Nephron (organoid): ENCODE data around the gene LTBP4.
"Not testable (repeated sequence)": the region's sequence is repeated elsewhere in the genome, so short reads cannot be mapped to it uniquely, and the experiment has no call there.

ENCODE experiments used
- H3K27ac Mint-ChIP-seq, 3 experiments: 2 replicates each; pipeline ENCODE4 v1.8.0; 2020; ENCODE audit warnings: mixed read lengths in 3 of 3, mild to moderate bottlenecking in 2 of 3, moderate library complexity in 1 of 3
- H3K27me3 Mint-ChIP-seq: 2 replicates; pipeline ENCODE4 v1.8.0; 2021; ENCODE audit warnings: low read depth, mild to moderate bottlenecking, moderate library complexity, mixed read lengths
- H3K36me3 Mint-ChIP-seq: 2 replicates; pipeline ENCODE4 v1.8.0; 2020; ENCODE audit warnings: low read depth, mixed read lengths
- H3K4me1 Mint-ChIP-seq: 2 replicates; pipeline ENCODE4 v1.8.0; 2020; ENCODE audit warnings: mixed read lengths
- H3K4me3 Mint-ChIP-seq, 3 experiments: 2 replicates each; pipeline ENCODE4 v1.8.0; 2020; ENCODE audit warnings: mild to moderate bottlenecking in 3 of 3, mixed read lengths in 3 of 3, moderate library complexity in 2 of 3
- H3K9me3 Mint-ChIP-seq: 2 replicates; pipeline ENCODE4 v1.8.0; 2020; ENCODE audit warnings: mixed read lengths
- CTCF ChIP-seq, 3 experiments: fragments of 200-600 bp; sonication (generic); IDR thresholded peaks; one replicate each; pipeline ENCODE4 v1.5.0; 2021; ENCODE audit warnings: antibody characterized with exemption in 3 of 3; ENCODE audit not compliant: unreplicated experiment in 3 of 3

The LTBP4 gene

GRCh38 chr19:40622773-40623075, 21.6 kb downstream of the LTBP4 start:
- H3K4me3 Mint-ChIP-seq, result no peak overlapping the region
- H3K27ac Mint-ChIP-seq, result peak overlapping the region in 2 of 3 experiments; percentile 83 to 92
- H3K27me3 Mint-ChIP-seq, result no peaks in the 10 kb centered on the region
- H3K4me1 Mint-ChIP-seq, result peaks cover 13% of the 10 kb centered on the region
- H3K36me3 Mint-ChIP-seq, result peaks cover 80% of the 10 kb centered on the region
- no peaks in the 10 kb centered on the region for H3K9me3 Mint-ChIP-seq
- no peak for TF ChIP-seq CTCF (IDR thresholded peaks at IDR 0.05; ENCODE audit: unreplicated experiment in 3 of 3)

GRCh38 chr19:40623403-40624251, 22.5 kb downstream of the LTBP4 start:
- H3K36me3 Mint-ChIP-seq, result peaks cover 78% of the 10 kb centered on the region
- no peaks in the 10 kb centered on the region for H3K9me3 Mint-ChIP-seq
- H3K27ac Mint-ChIP-seq, result peak overlapping the region; percentile 25 to 92 (median 83)
- peak overlapping the region in 1 of 3 experiments; percentile 9 for H3K4me3 Mint-ChIP-seq
- H3K27me3 Mint-ChIP-seq, result no peaks in the 10 kb centered on the region
- TF ChIP-seq CTCF (IDR thresholded peaks at IDR 0.05; ENCODE audit: unreplicated experiment in 3 of 3), result no peak
- H3K4me1 Mint-ChIP-seq, result peaks cover 13% of the 10 kb centered on the region

- H3K4me3 Mint-ChIP-seq, H3K27me3 Mint-ChIP-seq, H3K9me3 Mint-ChIP-seq: not testable (repeated sequence)
- peaks cover 13% of the 10 kb centered on the region for H3K4me1 Mint-ChIP-seq
- H3K36me3 Mint-ChIP-seq, result peaks cover 69% of the 10 kb centered on the region
- H3K27ac Mint-ChIP-seq, result peak overlapping the region in 1 of 3 experiments; percentile 51
Observed at GRCh38 chr19:40624369-40625153, 23.4 kb downstream of the LTBP4 start.

- H3K27ac Mint-ChIP-seq, result no peak overlapping the region
- H3K4me1 Mint-ChIP-seq, result peaks cover 16% of the 10 kb centered on the region
- no peak overlapping the region for H3K4me3 Mint-ChIP-seq
- no peak for TF ChIP-seq CTCF (IDR thresholded peaks at IDR 0.05; ENCODE audit: unreplicated experiment in 3 of 3)
- peaks cover 72% of the 10 kb centered on the region for H3K36me3 Mint-ChIP-seq
- no peaks in the 10 kb centered on the region for H3K27me3 Mint-ChIP-seq
- H3K9me3 Mint-ChIP-seq, result no peaks in the 10 kb centered on the region
Observed at GRCh38 chr19:40625406-40626120, 24.4 kb downstream of the LTBP4 start.

GRCh38 chr19:40626918-40627317, 25.7 kb downstream of the LTBP4 start:
- peaks cover 17% of the 10 kb centered on the region for H3K4me1 Mint-ChIP-seq
- H3K27ac Mint-ChIP-seq, result no peak overlapping the region
- no peak for TF ChIP-seq CTCF (IDR thresholded peaks at IDR 0.05; ENCODE audit: unreplicated experiment in 3 of 3)
- H3K4me3 Mint-ChIP-seq, result no peak overlapping the region
- H3K27me3 Mint-ChIP-seq, result peaks cover 2% of the 10 kb centered on the region
- H3K9me3 Mint-ChIP-seq, result no peaks in the 10 kb centered on the region
- peaks cover 65% of the 10 kb centered on the region for H3K36me3 Mint-ChIP-seq
